DOHH2 (cell line): Measurements from ENCODE around the gene PRR11.

Experiments
- EZH2phosphoT487 ChIP-seq: fragments of 200-600 bp; sonication (generic); IDR thresholded peaks from 2 replicates; pipeline ENCODE4 v1.6.1; 2017; ENCODE audit warnings: borderline replicate concordance, mild to moderate bottlenecking, antibody characterized with exemption, low read length, moderate library complexity, mixed read lengths
- TF ChIP-seq, protein P1 (sequence below): fragments of 200-600 bp; sonication (generic); IDR thresholded peaks from one replicate; pipeline ENCODE4 v1.5.1; 2014; ENCODE audit warnings: antibody characterized with exemption, mild to moderate bottlenecking, low read depth, low read length; ENCODE audit not compliant: poor library complexity, severe bottlenecking

DNA sequence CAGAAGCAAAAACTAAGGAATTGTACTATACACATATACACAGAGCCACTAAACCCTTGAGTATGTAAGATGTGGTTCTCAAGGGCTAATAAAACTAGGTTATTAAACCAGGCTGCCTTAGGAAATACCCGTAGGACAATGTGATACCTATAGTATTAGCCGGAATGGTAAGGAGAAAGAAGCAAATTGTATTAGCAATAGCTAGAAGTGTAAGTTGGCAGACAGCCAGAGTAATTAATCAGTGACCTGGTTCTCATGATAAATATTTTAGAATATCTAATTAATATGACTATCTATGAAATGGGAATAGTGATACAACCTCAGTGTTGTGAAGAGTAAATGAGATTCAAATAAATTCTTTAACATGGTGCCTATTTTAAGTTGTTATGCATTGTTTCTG is 83.4 kb downstream of the PRR11 start:
- TF ChIP-seq, protein P1, sequence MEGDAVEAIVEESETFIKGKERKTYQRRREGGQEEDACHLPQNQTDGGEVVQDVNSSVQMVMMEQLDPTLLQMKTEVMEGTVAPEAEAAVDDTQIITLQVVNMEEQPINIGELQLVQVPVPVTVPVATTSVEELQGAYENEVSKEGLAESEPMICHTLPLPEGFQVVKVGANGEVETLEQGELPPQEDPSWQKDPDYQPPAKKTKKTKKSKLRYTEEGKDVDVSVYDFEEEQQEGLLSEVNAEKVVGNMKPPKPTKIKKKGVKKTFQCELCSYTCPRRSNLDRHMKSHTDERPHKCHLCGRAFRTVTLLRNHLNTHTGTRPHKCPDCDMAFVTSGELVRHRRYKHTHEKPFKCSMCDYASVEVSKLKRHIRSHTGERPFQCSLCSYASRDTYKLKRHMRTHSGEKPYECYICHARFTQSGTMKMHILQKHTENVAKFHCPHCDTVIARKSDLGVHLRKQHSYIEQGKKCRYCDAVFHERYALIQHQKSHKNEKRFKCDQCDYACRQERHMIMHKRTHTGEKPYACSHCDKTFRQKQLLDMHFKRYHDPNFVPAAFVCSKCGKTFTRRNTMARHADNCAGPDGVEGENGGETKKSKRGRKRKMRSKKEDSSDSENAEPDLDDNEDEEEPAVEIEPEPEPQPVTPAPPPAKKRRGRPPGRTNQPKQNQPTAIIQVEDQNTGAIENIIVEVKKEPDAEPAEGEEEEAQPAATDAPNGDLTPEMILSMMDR = no peak
- TF ChIP-seq EZH2phosphoT487 = no peak
